Psoas muscle (tissue), 8 donors: ENCODE results near the gene TBC1D22A. TPM values are rescaled to one million over a fixed set of nuclear protein-coding genes. Genes with fewer than 3 reads are reported as not detected.

Experiments
- ATAC-seq, 4 donors: fragments of 200-7000 bp; cut with Tn5 transposase; one replicate each; pipeline ENCODE4 v1.9.1; 2020; ENCODE audit warnings: moderate library complexity in 3 of 4, mild to moderate bottlenecking in 2 of 4
- DNase-seq, 2 donors: peaks; one replicate each; pipeline ENCODE4 v3.0.0-alpha.2; 2020
- H3K27ac ChIP-seq: fragments of 200-600 bp; one replicate; pipeline ENCODE4 v1.8.0; 2022
- H3K27me3 ChIP-seq, 3 donors: fragments of 200-600 bp in 1 of 3; one replicate each; pipeline versions ENCODE4 v1.6.1 to v1.8.0; 2013 to 2022; ENCODE audit warnings: low read length in 2 of 3, mild to moderate bottlenecking in 2 of 3, moderate library complexity in 1 of 3; ENCODE audit not compliant: insufficient read depth in 3 of 3
- H3K36me3 ChIP-seq, 2 donors: fragments of 200-600 bp in 1 of 2; one replicate each; pipeline versions ENCODE4 v1.6.1 to v1.8.0; 2013 to 2022; ENCODE audit warnings: low read depth in 1 of 2, mild to moderate bottlenecking in 1 of 2, moderate library complexity in 1 of 2; ENCODE audit not compliant: insufficient read depth in 1 of 2
- H3K4me1 ChIP-seq: fragments of 200-600 bp; one replicate; pipeline ENCODE4 v1.8.0; 2022
- H3K4me3 ChIP-seq: fragments of 200-600 bp; one replicate; pipeline ENCODE4 v1.8.0; 2022; ENCODE audit warnings: mild to moderate bottlenecking
- H3K9me3 ChIP-seq: fragments of 200-600 bp; one replicate; pipeline ENCODE4 v1.8.0; 2022
- CTCF ChIP-seq: fragments of 200-600 bp; IDR thresholded peaks from one replicate; pipeline ENCODE4 v1.8.0; 2022; ENCODE audit warnings: antibody characterized with exemption
- WGBS, 3 donors: extraction: QIAGEN DNeasy Blood & Tissue Kit; methylation state at CpG; one replicate each; pipeline versions ENCODE4 v1.1.6 to v1.1.7; 2013; 5-methylcytosine and 5-hydroxymethylcytosine counted together
- intact Hi-C, 2 donors: fragments of 100-400 bp; cut with DNase I; formaldehyde crosslinking; loops; one replicate each; pipeline versions ENCODE4 v1.11.0 to v1.14.2; 2022
- polyA plus RNA-seq, 3 donors: library from polyadenylated mRNA; stranded (reverse); fragments of 200-250 nt; gene quantifications; one replicate each; pipeline ENCODE4 v1.2.3, GENCODE V29; 2013
- total RNA-seq, 4 donors: library from RNA; stranded (reverse); fragmentation: NEBNext Ultra II Directional in 2 of 4; extraction: Animal tissue kit (Norgen Biotek cat#: 25700) in 2 of 4; gene quantifications; one replicate each; pipeline versions ENCODE4 v1.2.1 to v1.2.4, GENCODE V29; 2021 to 2023
- donor health status: healthy with polysubstance abuse.
- donor health status: DM: no; HTN: no; CAD: no; lungs with moderate emphysema.
- donor health status: Bipolar disorder and iron deficiency.
- donor health status: healthy.
- donor health status: DM: yes; HTN: yes; CAD: no.
- donor health status: DM: no; HTN: no; CAD: no.
- donor health status: DM: no; HTN: no; CAD: no.
- donor health status: DM: yes; HTN: yes; CAD: no.

The TBC1D22A gene
- total and polyA plus RNA-seq, 7 donors, result 11.7 to 25.0 (median 18.9) TPM

DNA sequence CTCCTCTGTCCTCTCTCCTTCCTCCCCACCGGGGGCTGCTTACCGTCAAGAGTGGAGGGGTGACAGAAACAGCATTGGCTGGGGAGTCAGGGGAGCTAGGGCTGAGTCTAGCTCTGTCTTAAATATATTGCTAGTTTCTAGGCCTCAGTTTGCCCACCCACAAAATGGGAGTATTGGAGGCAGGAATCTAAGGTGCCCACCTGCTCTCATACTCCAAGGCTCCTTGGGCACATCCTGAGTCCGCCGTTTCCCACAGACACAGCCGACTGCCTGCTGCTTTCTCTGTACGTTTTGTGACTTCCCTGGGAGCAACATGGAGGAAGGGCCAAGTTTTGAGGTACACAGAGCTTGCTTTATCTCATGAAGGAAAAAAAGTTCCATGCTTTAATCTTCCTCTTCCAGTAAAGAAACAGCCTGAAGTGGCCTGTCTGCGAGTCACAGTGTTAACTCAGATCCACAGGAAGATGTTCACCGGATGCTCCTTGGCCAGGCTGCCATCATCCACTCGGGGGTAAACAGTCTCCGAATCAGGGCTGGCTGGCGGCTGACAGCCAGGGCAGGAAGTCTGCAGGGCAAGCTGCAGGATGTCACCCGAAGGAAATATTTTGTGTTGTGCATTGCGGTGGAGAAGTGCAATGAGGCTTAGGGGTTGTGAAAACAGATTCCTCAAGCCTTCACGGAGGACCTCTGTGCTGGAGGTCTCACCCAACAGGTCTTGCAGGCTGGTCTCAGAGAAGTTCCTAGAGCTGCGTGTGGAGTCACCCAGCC is 13.4 kb upstream of the TBC1D22A start:
- no peaks in the 10 kb centered on the region for H3K36me3 ChIP-seq
- DNase-seq (no peak), ATAC-seq (no peak)
- no peak overlapping the region for H3K4me3 ChIP-seq
- intact Hi-C loops, result no loop called here
- H3K4me1 ChIP-seq, result peaks cover 45% of the 10 kb centered on the region
- 63 to 74% (median 64%) methylated on average over 14 to 15 of the region's 15 CpGs for WGBS, 3 donors
- H3K27ac ChIP-seq, result peak overlapping the region; percentile 76
- no peaks in the 10 kb centered on the region for H3K27me3 ChIP-seq
- no peaks in the 10 kb centered on the region for H3K9me3 ChIP-seq
- no peak for TF ChIP-seq CTCF

GRCh38 chr22:46749682-46750529 is 12.5 kb upstream of the TBC1D22A start:
- intact Hi-C loops, result no loop called here
- no peak for DNase-seq
- H3K27me3 ChIP-seq, result no peaks in the 10 kb centered on the region
- peak overlapping the region; percentile 50 for H3K27ac ChIP-seq
- peaks cover 48% of the 10 kb centered on the region for H3K4me1 ChIP-seq
- H3K4me3 ChIP-seq, result no peak overlapping the region
- no peak for TF ChIP-seq CTCF
- no peaks in the 10 kb centered on the region for H3K36me3 ChIP-seq
- WGBS, 3 donors, result 82 to 86% (median 83%) methylated on average over 14 of the region's 14 CpGs
- no peak for ATAC-seq
- no peaks in the 10 kb centered on the region for H3K9me3 ChIP-seq

- intact Hi-C loops, result no loop called here
- Histone ChIP-seq H3K9me3 (no peaks in the 10 kb centered on the region), H3K27ac (peak overlapping the region; percentile 50), H3K4me1 (peaks cover 48% of the 10 kb centered on the region), H3K36me3 (no peaks in the 10 kb centered on the region), H3K4me3 (no peak overlapping the region), H3K27me3 (no peaks in the 10 kb centered on the region)
- ATAC-seq (no peak), DNase-seq (no peak)
- no peak for TF ChIP-seq CTCF
- WGBS, 3 donors, result 55 to 69% (median 64%) methylated on average over 5 of the region's 5 CpGs
These were observed 12.0 kb upstream of the TBC1D22A start for GRCh38 chr22:46750530-46750800.

DNA sequence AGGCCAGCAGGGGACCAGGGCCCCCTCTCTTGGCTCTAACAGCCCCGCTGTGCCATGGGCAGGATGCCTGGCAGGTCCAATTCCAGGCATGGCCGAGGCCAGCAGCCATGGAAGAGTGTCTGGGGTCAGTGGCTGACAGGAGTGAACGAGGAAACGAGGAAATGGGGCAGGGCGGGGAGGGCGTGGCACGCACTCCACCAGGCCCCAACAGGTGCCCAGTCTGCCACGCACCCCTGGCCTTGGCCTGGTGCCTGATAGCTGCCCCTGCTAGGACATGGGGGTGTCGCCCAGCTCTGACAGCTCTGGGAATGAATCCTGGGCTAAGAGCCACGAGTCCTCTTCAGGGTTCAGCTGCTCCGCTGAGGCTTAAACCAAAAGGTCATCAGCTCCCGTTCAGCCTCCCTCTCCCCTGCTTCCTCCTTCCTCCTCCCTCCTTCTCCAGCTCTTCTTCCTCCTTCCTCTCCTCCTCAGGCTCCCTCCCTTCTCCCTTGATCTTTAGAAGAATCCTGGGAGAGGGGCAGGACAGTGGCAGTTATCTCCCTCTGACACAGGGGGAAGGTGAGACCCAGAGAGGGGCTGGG is 11.5 kb upstream of the TBC1D22A start:
- no peaks in the 10 kb centered on the region for H3K27me3 ChIP-seq
- DNase-seq, result peak in 1 of 2 donors; percentile 27
- H3K4me1 ChIP-seq, result peaks cover 48% of the 10 kb centered on the region
- no peaks in the 10 kb centered on the region for H3K9me3 ChIP-seq
- H3K4me3 ChIP-seq, result no peak overlapping the region
- no peak for TF ChIP-seq CTCF
- peak overlapping the region; percentile 50 for H3K27ac ChIP-seq
- ATAC-seq, result peak in 1 of 4 donors; percentile 7
- intact Hi-C loops, result no loop called here
- WGBS, 3 donors, result 19 to 30% (median 24%) methylated on average over 10 to 12 of the region's 12 CpGs
- H3K36me3 ChIP-seq, result no peaks in the 10 kb centered on the region
